GM19043 (cell line): ENCODE data around the gene QPRT.
A peak's percentile ranks its signal among the peaks of the same experiment; 100 is the strongest.
"Not testable (repeated sequence)": the region's sequence is repeated elsewhere in the genome, so short reads cannot be mapped to it uniquely, and the experiment has no call there.

ENCODE experiments used
- ATAC-seq: cut with Tn5 transposase; IDR thresholded peaks from one replicate; pipeline ENCODE4 v1.9.1; 2021; ENCODE audit warnings: low read depth; ENCODE audit not compliant: unreplicated experiment

The QPRT gene

GRCh38 chr16:29662000-29662728 lies 16.8 kb upstream of the QPRT start:
- ATAC-seq = no peak

GRCh38 chr16:29662729-29663015 lies 16.3 kb upstream of the QPRT start:
- ATAC-seq = no peak

- no peak for ATAC-seq
Measured at GRCh38 chr16:29663016-29663806, 15.8 kb upstream of the QPRT start, which contains the start of gene SPN. Gene SPN, plus strand, starts transcription at chr16:29663247. Its CDS starts 482 bp downstream, at chr16:29663729.

GRCh38 chr16:29663807-29664090 lies 15.2 kb upstream of the QPRT start:
- ATAC-seq = no peak

- no peak for ATAC-seq
Measured at GRCh38 chr16:29664091-29664921, 14.7 kb upstream of the QPRT start.

GRCh38 chr16:29665294-29666077 lies 13.5 kb upstream of the QPRT start:
- ATAC-seq = no peak

- not testable (repeated sequence) for ATAC-seq
Measured at GRCh38 chr16:29667322-29667610, 11.7 kb upstream of the QPRT start.

GRCh38 chr16:29667755-29668154 lies 11.2 kb upstream of the QPRT start:
- ATAC-seq = no peak

- ATAC-seq = no peak
Measured at GRCh38 chr16:29668267-29668666, 10.7 kb upstream of the QPRT start.

- no peak for ATAC-seq
Measured at GRCh38 chr16:29673501-29673900, 5.5 kb upstream of the QPRT start.

- no peak for ATAC-seq
Measured at GRCh38 chr16:29674188-29674587, 4.8 kb upstream of the QPRT start.

GRCh38 chr16:29675811-29676643 lies 3.0 kb upstream of the QPRT start:
- peak; percentile 52 for ATAC-seq

- no peak for ATAC-seq
Measured at GRCh38 chr16:29676989-29677785, 1.8 kb upstream of the QPRT start.

- no peak for ATAC-seq
Measured at GRCh38 chr16:29680180-29680598, 1.2 kb downstream of the QPRT start.

- no peak for ATAC-seq
Measured at GRCh38 chr16:29683543-29684090, 4.6 kb downstream of the QPRT start.

GRCh38 chr16:29684679-29685078 lies 5.7 kb downstream of the QPRT start:
- no peak for ATAC-seq

GRCh38 chr16:29686740-29687332 lies 7.9 kb downstream of the QPRT start:
- no peak for ATAC-seq

- no peak for ATAC-seq
Measured at GRCh38 chr16:29687755-29688154, 8.8 kb downstream of the QPRT start.

- ATAC-seq = no peak
Measured at GRCh38 chr16:29688172-29688571, 9.2 kb downstream of the QPRT start.
